Osteoblast (primary cell): ENCODE results near the gene BPIFB3. TPM values are rescaled to one million over a fixed set of nuclear protein-coding genes. Genes with fewer than 3 reads are reported as not detected.

Experiments used
- DNase-seq: peaks from one replicate; pipeline ENCODE4 v3.0.0; 2011; ENCODE audit warnings: low spot score, mixed read lengths; ENCODE audit not compliant: insufficient read length; ENCODE audit errors: missing footprints
- H2AFZ ChIP-seq: 2 replicates; pipeline ENCODE4 v1.6.0; 2011; ENCODE audit warnings: mild to moderate bottlenecking, low read length
- H3K27ac ChIP-seq: 2 replicates; pipeline ENCODE4 v1.5.1; 2011; ENCODE audit warnings: mild to moderate bottlenecking, low read depth, low read length, moderate library complexity
- H3K27me3 ChIP-seq: 2 replicates; pipeline ENCODE4 v1.6.0; 2012; ENCODE audit warnings: mild to moderate bottlenecking, control low read depth, inconsistent platforms, low read length, moderate library complexity; ENCODE audit not compliant: insufficient read depth
- H3K36me3 ChIP-seq: 2 replicates; pipeline ENCODE4 v1.5.1; 2011; ENCODE audit warnings: mild to moderate bottlenecking, low read length, control low read depth, moderate library complexity; ENCODE audit not compliant: insufficient read depth
- H3K4me1 ChIP-seq: 2 replicates; pipeline ENCODE4 v1.5.1; 2011; ENCODE audit warnings: mild to moderate bottlenecking, low read length, control low read depth, moderate library complexity; ENCODE audit not compliant: insufficient read depth
- H3K4me2 ChIP-seq: 2 replicates; pipeline ENCODE4 v1.6.0; 2011; ENCODE audit warnings: mild to moderate bottlenecking, low read length; ENCODE audit not compliant: insufficient read depth
- H3K4me3 ChIP-seq: fragments of 200-600 bp; sonication (generic); 3 replicates; pipeline ENCODE4 v1.5.1; 2012; ENCODE audit warnings: mild to moderate bottlenecking, low read length, inconsistent platforms; ENCODE audit not compliant: insufficient read depth
- H3K79me2 ChIP-seq: 2 replicates; pipeline ENCODE4 v1.6.0; 2012; ENCODE audit warnings: mild to moderate bottlenecking, low read length, control low read depth, inconsistent platforms; ENCODE audit not compliant: insufficient read depth
- H3K9me3 ChIP-seq: 2 replicates; pipeline ENCODE4 v1.5.1; 2011; ENCODE audit warnings: low read depth, low read length, control low read depth
- H4K20me1 ChIP-seq: 2 replicates; pipeline ENCODE4 v1.6.0; 2012; ENCODE audit warnings: mild to moderate bottlenecking, low read length, control low read depth; ENCODE audit not compliant: insufficient read depth
- CTCF ChIP-seq: IDR thresholded peaks from 2 replicates; pipeline ENCODE4 v1.5.1; 2011; ENCODE audit warnings: mild to moderate bottlenecking, low read depth, low read length, moderate library complexity; ENCODE audit errors: extremely low read depth
- total RNA-seq: library from RNA; depleted of rRNA; stranded (reverse); fragments of >200 nt; gene quantifications from 2 replicates; pipeline ENCODE4 v1.2.3, GENCODE V29; 2012

The BPIFB3 gene
- total RNA-seq, 1 donor = not detected

GRCh38 chr20:33032555-33032954, 21.1 kb upstream of the BPIFB3 start:
- no peak overlapping the region for H2AFZ ChIP-seq
- no peaks in the 10 kb centered on the region for H3K79me2 ChIP-seq
- no peaks in the 10 kb centered on the region for H3K9me3 ChIP-seq
- no peak overlapping the region for H3K4me3 ChIP-seq
- no peak overlapping the region for H3K27ac ChIP-seq
- no peaks in the 10 kb centered on the region for H3K4me1 ChIP-seq
- H3K4me2 ChIP-seq = no peak overlapping the region
- H3K27me3 ChIP-seq = no peaks in the 10 kb centered on the region
- no peaks in the 10 kb centered on the region for H3K36me3 ChIP-seq
- no peak for DNase-seq
- no peak for TF ChIP-seq CTCF
- H4K20me1 ChIP-seq = no peaks in the 10 kb centered on the region

DNA sequence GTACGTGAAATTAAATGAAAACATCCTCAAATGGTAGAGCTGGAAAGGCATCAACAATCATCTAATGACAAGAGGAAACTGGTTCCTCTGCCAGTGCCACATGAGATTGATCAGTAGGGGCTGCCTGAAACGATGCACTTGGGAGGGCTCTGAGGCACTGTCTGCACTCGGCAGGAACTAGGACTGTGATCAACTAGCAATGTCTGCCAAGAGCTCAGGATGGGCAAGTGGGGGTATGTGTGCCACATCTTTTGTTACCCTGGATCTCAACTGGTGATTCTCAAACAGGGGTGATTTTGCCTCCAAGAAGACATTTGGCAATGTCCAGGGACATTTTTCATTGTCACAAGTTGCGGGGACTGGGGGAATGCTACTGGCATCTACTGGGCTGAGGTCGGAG, 20.3 kb upstream of the BPIFB3 start:
- Histone ChIP-seq H3K27me3 (no peaks in the 10 kb centered on the region), H3K36me3 (no peaks in the 10 kb centered on the region), H3K27ac (no peak overlapping the region), H4K20me1 (no peaks in the 10 kb centered on the region), H3K4me2 (no peak overlapping the region), H3K9me3 (no peaks in the 10 kb centered on the region), H3K4me1 (no peaks in the 10 kb centered on the region), H3K4me3 (no peak overlapping the region), H3K79me2 (no peaks in the 10 kb centered on the region), H2AFZ (no peak overlapping the region)
- no peak for DNase-seq
- TF ChIP-seq CTCF = no peak

DNA sequence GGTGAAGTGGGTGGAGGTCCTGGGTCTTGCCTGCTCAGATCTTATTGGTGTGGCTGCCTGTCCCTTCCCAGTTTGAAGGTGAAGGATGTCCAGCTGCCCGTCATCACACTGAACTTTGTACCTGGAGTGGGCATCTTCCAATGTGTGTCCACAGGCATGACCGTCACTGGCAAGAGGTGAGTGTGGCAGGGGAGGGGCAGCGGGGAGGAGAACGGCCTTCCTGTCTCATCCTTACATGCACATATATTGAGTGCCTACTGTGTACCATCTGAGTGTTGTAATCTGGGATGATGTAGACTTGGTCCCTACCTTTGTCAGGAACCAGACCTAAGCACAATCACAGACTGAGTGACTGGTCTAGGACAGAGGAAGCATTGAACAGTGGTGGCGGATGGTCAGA, 19.6 kb upstream of the BPIFB3 start:
- H2AFZ ChIP-seq = no peak overlapping the region
- no peak for DNase-seq
- no peak overlapping the region for H3K4me2 ChIP-seq
- H3K4me3 ChIP-seq = no peak overlapping the region
- H3K27ac ChIP-seq = no peak overlapping the region
- no peaks in the 10 kb centered on the region for H3K9me3 ChIP-seq
- no peak for TF ChIP-seq CTCF
- H3K27me3 ChIP-seq = no peaks in the 10 kb centered on the region
- no peaks in the 10 kb centered on the region for H3K36me3 ChIP-seq
- H3K4me1 ChIP-seq = no peaks in the 10 kb centered on the region
- H4K20me1 ChIP-seq = no peaks in the 10 kb centered on the region
- no peaks in the 10 kb centered on the region for H3K79me2 ChIP-seq

- no peaks in the 10 kb centered on the region for H3K4me1 ChIP-seq
- no peak overlapping the region for H2AFZ ChIP-seq
- H4K20me1 ChIP-seq = no peaks in the 10 kb centered on the region
Observed at GRCh38 chr20:33034901-33035492, 18.7 kb upstream of the BPIFB3 start.

More at GRCh38 chr20:33034901-33035492, 18.7 kb upstream of the BPIFB3 start:
- Histone ChIP-seq H3K9me3 (no peaks in the 10 kb centered on the region), H3K36me3 (no peaks in the 10 kb centered on the region), H3K4me2 (no peak overlapping the region), H3K27ac (no peak overlapping the region), H3K27me3 (no peaks in the 10 kb centered on the region), H3K79me2 (no peaks in the 10 kb centered on the region), H3K4me3 (no peak overlapping the region)
- TF ChIP-seq CTCF = no peak
- DNase-seq = no peak
